COR-L47 (cell line): ENCODE data around the gene TMX3.

ENCODE experiments used
- DNase-seq: peaks from one replicate; lab custom pipeline; 2025; lab: John Stamatoyannopoulos, UW

Gene TMX3

GRCh38 chr18:68713131-68713530 lies 1.8 kb downstream of the TMX3 start:
- DNase-seq = no peak

- DNase-seq = no peak
Measured at GRCh38 chr18:68707646-68708045, 7.3 kb downstream of the TMX3 start.

GRCh38 chr18:68705119-68705518 lies 9.8 kb downstream of the TMX3 start:
- no peak for DNase-seq

GRCh38 chr18:68703326-68703725 lies 11.6 kb downstream of the TMX3 start:
- no peak for DNase-seq

GRCh38 chr18:68701353-68701752 lies 13.6 kb downstream of the TMX3 start:
- DNase-seq = no peak

- DNase-seq = no peak
Measured at GRCh38 chr18:68699043-68699442, 15.9 kb downstream of the TMX3 start.

GRCh38 chr18:68696937-68697336 lies 18.0 kb downstream of the TMX3 start:
- no peak for DNase-seq

GRCh38 chr18:68694316-68694715 lies 20.6 kb downstream of the TMX3 start:
- DNase-seq = no peak

GRCh38 chr18:68693091-68693815 lies 21.7 kb downstream of the TMX3 start:
- no peak for DNase-seq

GRCh38 chr18:68679528-68679927 lies 35.4 kb downstream of the TMX3 start:
- DNase-seq = no peak

- DNase-seq = no peak
Measured at GRCh38 chr18:68676913-68677312, 38.0 kb downstream of the TMX3 start.

- no peak for DNase-seq
Measured at GRCh38 chr18:68667121-68667520, 47.8 kb downstream of the TMX3 start.

- no peak for DNase-seq
Measured at GRCh38 chr18:68666381-68666780, 48.5 kb downstream of the TMX3 start.

- no peak for DNase-seq
Measured at GRCh38 chr18:68665628-68666027, 49.3 kb downstream of the TMX3 start.

GRCh38 chr18:68662754-68663153 lies 52.2 kb downstream of the TMX3 start:
- DNase-seq = no peak

- peak; percentile 78 for DNase-seq
Measured at GRCh38 chr18:68660354-68661183, 54.3 kb downstream of the TMX3 start.

GRCh38 chr18:68648191-68648590 lies 66.7 kb downstream of the TMX3 start:
- no peak for DNase-seq

GRCh38 chr18:68642003-68642402 lies 72.9 kb downstream of the TMX3 start:
- DNase-seq = no peak

GRCh38 chr18:68640861-68641260 lies 74.0 kb downstream of the TMX3 start:
- DNase-seq = no peak

GRCh38 chr18:68638613-68639012 lies 76.3 kb downstream of the TMX3 start:
- no peak for DNase-seq

GRCh38 chr18:68627812-68628211 lies 87.1 kb downstream of the TMX3 start:
- DNase-seq = no peak
